ENCODE measurements around the gene AMFR. TPM values are rescaled to one million over a fixed set of nuclear protein-coding genes. Genes with fewer than 3 reads are reported as not detected.

The AMFR gene
- total RNA-seq, 2 donors from 2014 or later, result 68.7 to 92.4 TPM

GRCh38 chr16:56451753-56452689 is 26.7 kb upstream of the AMFR start:
- TF ChIP-seq CTCF (IDR thresholded peaks at IDR 0.05), result no peak
- Histone ChIP-seq H3K4me3 (peak overlapping the region; percentile 76), H3K4me1 (peaks cover 7% of the 10 kb centered on the region), H3K9ac (ENCODE audit: low read depth in 2 of 2, low read length in 2 of 2) (peak overlapping the region; percentile 83 to 87), H3K27ac (peak overlapping the region; percentile 87), H3K36me3 (no peaks in the 10 kb centered on the region), H3K27me3 (no peaks in the 10 kb centered on the region), H3K9me3 (no peaks in the 10 kb centered on the region)
- intact Hi-C loops (cut with DNase I), result no loop called here
- DNase-seq, result peak; percentile 34

GRCh38 chr16:56450986-56451752 is 25.8 kb upstream of the AMFR start, which contains the start of the genes NUDT21 and OGFOD1:
NUDT21 (minus strand) TSS chr16:56451332; CDS start chr16:56451202, 130 bp downstream.
OGFOD1 (plus strand) TSS chr16:56451554; CDS start chr16:56451613, 59 bp downstream.
- peaks cover 7% of the 10 kb centered on the region for H3K4me1 ChIP-seq
- TF ChIP-seq CTCF (IDR thresholded peaks at IDR 0.05), result no peak
- intact Hi-C loops (cut with DNase I), result no loop called here
- peak within 1 kb of the TSS; percentile 76 for H3K4me3 ChIP-seq
- peak; percentile 95 for DNase-seq
- H3K36me3 ChIP-seq, result no peaks in the 10 kb centered on the region
- no peaks in the 10 kb centered on the region for H3K27me3 ChIP-seq
- H3K27ac ChIP-seq, result peak within 1 kb of the TSS; percentile 87
- H3K9ac ChIP-seq (ENCODE audit: low read depth in 2 of 2, low read length in 2 of 2), result peak within 1 kb of the TSS; percentile 86 to 87
- no peaks in the 10 kb centered on the region for H3K9me3 ChIP-seq

DNA sequence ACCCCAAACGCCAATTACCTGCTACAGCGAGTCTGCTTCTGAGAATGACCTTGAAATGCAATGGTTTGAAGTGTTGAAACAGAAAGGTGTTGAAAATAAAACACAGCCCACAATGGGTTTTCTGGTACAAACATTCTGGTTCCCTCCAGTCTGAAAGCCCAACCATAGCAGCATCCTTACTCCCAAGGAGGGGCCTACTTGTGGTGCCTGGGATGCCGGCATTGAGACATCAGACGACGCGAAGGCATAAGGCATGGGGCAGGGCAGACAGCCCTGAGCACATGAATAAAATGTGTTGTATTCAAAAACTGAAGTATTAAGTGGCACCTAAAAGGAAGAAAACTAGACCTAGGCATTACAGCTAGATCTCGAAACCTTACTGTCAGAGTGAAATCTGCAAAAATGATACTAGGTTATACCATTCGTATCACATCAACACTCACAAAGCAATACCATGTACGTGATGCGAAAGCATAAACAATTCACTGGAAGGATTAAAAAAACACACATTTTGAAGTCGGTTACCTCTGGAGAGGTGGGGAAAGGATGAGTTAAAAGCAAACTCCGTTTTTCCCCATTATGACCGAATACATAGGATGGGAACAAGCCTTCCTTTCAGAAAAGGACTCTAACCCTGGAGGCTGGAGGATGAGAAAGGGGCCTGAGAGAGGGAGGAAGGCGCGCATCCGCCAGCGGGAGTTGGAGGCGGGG is 25.1 kb upstream of the AMFR start:
- TF ChIP-seq CTCF (IDR thresholded peaks at IDR 0.05), result no peak
- intact Hi-C loops (cut with DNase I), result no loop called here

DNA sequence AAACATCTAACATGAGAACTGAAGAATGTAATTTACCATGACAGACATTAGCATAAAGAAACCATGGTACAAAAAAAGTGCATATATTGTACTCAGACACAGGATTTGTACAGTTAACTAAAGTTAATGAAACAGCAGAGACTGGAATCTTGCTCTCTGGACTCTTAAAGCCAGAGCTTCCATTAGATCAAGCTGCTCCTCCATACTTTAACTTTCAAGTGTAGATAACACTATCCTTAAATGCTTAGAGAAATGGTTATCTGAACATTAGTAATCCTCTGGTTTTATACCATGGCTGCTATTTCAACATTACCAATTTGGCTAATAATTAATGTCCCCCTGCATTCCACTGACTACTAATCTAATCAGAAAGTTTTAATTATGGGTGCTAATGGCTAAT is 22.7 kb upstream of the AMFR start:
- Histone ChIP-seq H3K4me1 (peaks cover 7% of the 10 kb centered on the region), H3K4me3 (no peak overlapping the region), H3K9me3 (no peaks in the 10 kb centered on the region), H3K9ac (ENCODE audit: low read depth in 2 of 2, low read length in 2 of 2) (no peak overlapping the region), H3K27ac (no peak overlapping the region), H3K36me3 (no peaks in the 10 kb centered on the region), H3K27me3 (no peaks in the 10 kb centered on the region)
- TF ChIP-seq CTCF (IDR thresholded peaks at IDR 0.05), result no peak
- no peak for DNase-seq
- intact Hi-C loops (cut with DNase I), result no loop called here

More for the DNA sequence above, 25.1 kb upstream of the AMFR start:
- H3K9me3 ChIP-seq, result no peaks in the 10 kb centered on the region
- H3K27me3 ChIP-seq, result no peaks in the 10 kb centered on the region
- no peak for DNase-seq
- H3K4me3 ChIP-seq, result peak overlapping the region; percentile 76
- peaks cover 7% of the 10 kb centered on the region for H3K4me1 ChIP-seq
- H3K27ac ChIP-seq, result peak overlapping the region; percentile 87
- no peaks in the 10 kb centered on the region for H3K36me3 ChIP-seq
- H3K9ac ChIP-seq (ENCODE audit: low read depth in 2 of 2, low read length in 2 of 2), result peak overlapping the region; percentile 86 to 87

- intact Hi-C loops (cut with DNase I), result no loop called here
- Histone ChIP-seq H3K36me3 (no peaks in the 10 kb centered on the region), H3K27me3 (no peaks in the 10 kb centered on the region), H3K4me1 (peaks cover 1% of the 10 kb centered on the region), H3K27ac (no peak overlapping the region), H3K4me3 (no peak overlapping the region), H3K9me3 (no peaks in the 10 kb centered on the region), H3K9ac (ENCODE audit: low read depth in 2 of 2, low read length in 2 of 2) (no peak overlapping the region)
- TF ChIP-seq CTCF (IDR thresholded peaks at IDR 0.05), result no peak
- DNase-seq, result no peak
Measured at GRCh38 chr16:56447286-56447685, 21.9 kb upstream of the AMFR start.
